Caco-2 (cell line): ENCODE results near the gene PDE6D. TPM values are rescaled to one million over a fixed set of nuclear protein-coding genes. Genes with fewer than 3 reads are reported as not detected.

Experiments used
- BruUV-seq: library from RNA; stranded (reverse); fragments of 400-500 nt; replicated peaks from 2 replicates; lab custom pipeline; 2021; lab: Mats Ljungman, UMichigan
- CTCF ChIA-PET: fragments of 300-600 bp; sonication (Branson Sonifier 250); formaldehyde crosslinking; loops from one replicate; lab custom pipeline; 2022; ENCODE audit warnings: antibody characterized with exemption; lab: Charles Lee
- POLR2A ChIA-PET: fragments of 300-600 bp; sonication (Branson Sonifier 250); formaldehyde crosslinking; loops from one replicate; lab custom pipeline; 2022; ENCODE audit warnings: antibody characterized with exemption; lab: Charles Lee
- DNase-seq, 2 experiments: peaks; one replicate each; pipeline versions ENCODE4 v3.0.0 to v3.0.0-alpha.2; 2020 to 2022
- H3K27me3 ChIP-seq: replicated peaks from 2 replicates; pipeline ENCODE4 v1.6.0; 2011; ENCODE audit warnings: low read length; ENCODE audit not compliant: control insufficient read depth, insufficient read depth
- H3K36me3 ChIP-seq: 2 replicates; pipeline ENCODE4 v1.5.1; 2011; ENCODE audit warnings: low read length; ENCODE audit not compliant: control insufficient read depth, insufficient read depth
- H3K4me1 ChIP-seq: fragments of 250-450 bp; sonication (Bioruptor Pico); 2 replicates; pipeline ENCODE4 v1.5.1; 2020; ENCODE audit warnings: mild to moderate bottlenecking
- H3K4me3 ChIP-seq: 2 replicates; pipeline ENCODE4 v1.5.1; 2011; ENCODE audit warnings: low read depth, mild to moderate bottlenecking, control low read depth, low read length
- H3K9me3 ChIP-seq: fragments of 250-450 bp; sonication (Bioruptor Pico); 2 replicates; pipeline ENCODE4 v1.5.1; 2020; ENCODE audit warnings: mild to moderate bottlenecking, moderate library complexity
- H3K27ac Mint-ChIP-seq: one replicate; pipeline ENCODE4 v1.8.0; 2022; ENCODE audit warnings: mixed read lengths; ENCODE audit not compliant: unreplicated experiment
- H3K27me3 Mint-ChIP-seq: one replicate; pipeline ENCODE4 v1.8.0; 2022; ENCODE audit warnings: mixed read lengths; ENCODE audit not compliant: insufficient read depth, unreplicated experiment
- H3K36me3 Mint-ChIP-seq: one replicate; pipeline ENCODE4 v1.8.0; 2022; ENCODE audit warnings: mild to moderate bottlenecking, mixed read lengths; ENCODE audit not compliant: insufficient read depth, unreplicated experiment
- H3K4me1 Mint-ChIP-seq: one replicate; pipeline ENCODE4 v1.8.0; 2022; ENCODE audit warnings: low read depth, mixed read lengths; ENCODE audit not compliant: unreplicated experiment
- H3K4me3 Mint-ChIP-seq: one replicate; pipeline ENCODE4 v1.8.0; 2022; ENCODE audit warnings: mild to moderate bottlenecking, moderate library complexity, mixed read lengths; ENCODE audit not compliant: unreplicated experiment
- H3K9me3 Mint-ChIP-seq: one replicate; pipeline ENCODE4 v1.8.0; 2022; ENCODE audit warnings: mixed read lengths; ENCODE audit not compliant: unreplicated experiment
- CTCF ChIP-seq, 2 experiments: fragments of 200-600 bp in 1 of 2; IDR thresholded peaks; 1 replicate in 1 of 2; 2 replicates in 1 of 2; pipeline versions ENCODE4 v1.5.1 to v1.8.0; 2011 to 2022; ENCODE audit warnings: antibody characterized with exemption in 1 of 2, control low read depth in 1 of 2, inconsistent platforms in 1 of 2, low read depth in 1 of 2, low read length in 1 of 2, mild to moderate bottlenecking in 1 of 2, moderate library complexity in 1 of 2; ENCODE audit not compliant: insufficient read depth in 1 of 2, severe bottlenecking in 1 of 2, unreplicated experiment in 1 of 2
- intact Hi-C: fragments of 100-400 bp; cut with micrococcal nuclease; formaldehyde crosslinking; loops from one replicate; pipeline ENCODE4 v1.10.0; 2022; ENCODE audit not compliant: unreplicated experiment
- total RNA-seq: library from RNA; stranded (reverse); gene quantifications from 2 replicates; pipeline ENCODE4 v1.2.3, GENCODE V29; 2022

The PDE6D gene
- total RNA-seq, 1 experiment from 2014 or later, result 9.1 TPM

GRCh38 chr2:231819447-231820042 lies 38.5 kb upstream of the PDE6D start:
- Histone ChIP-seq H3K27me3 (no peaks in the 10 kb centered on the region), H3K9me3 (no peaks in the 10 kb centered on the region), H3K4me1 (no peaks in the 10 kb centered on the region), H3K36me3 (no peaks in the 10 kb centered on the region), H3K4me3 (no peak overlapping the region)
- CTCF ChIA-PET, result no interaction called here
- Mint-ChIP-seq H3K4me1 (no peaks in the 10 kb centered on the region), H3K36me3 (no peaks in the 10 kb centered on the region), H3K4me3 (no peak overlapping the region), H3K27ac (no peak overlapping the region), H3K9me3 (no peaks in the 10 kb centered on the region), H3K27me3 (no peaks in the 10 kb centered on the region)
- POLR2A ChIA-PET, result no interaction called here
- intact Hi-C loops, result no loop called here
- TF ChIP-seq CTCF (IDR thresholded peaks at IDR 0.05; ENCODE audit: insufficient read depth in 1 of 2, low read depth in 1 of 2, low read length in 1 of 2, severe bottlenecking in 1 of 2, unreplicated experiment in 1 of 2), result no peak
- BruUV-seq, result no TSS peak
- no peak for DNase-seq

GRCh38 chr2:231816327-231817026 lies 35.4 kb upstream of the PDE6D start:
- Histone ChIP-seq H3K4me1 (no peaks in the 10 kb centered on the region), H3K27me3 (no peaks in the 10 kb centered on the region), H3K4me3 (no peak overlapping the region), H3K36me3 (no peaks in the 10 kb centered on the region), H3K9me3 (no peaks in the 10 kb centered on the region)
- POLR2A ChIA-PET, result no interaction called here
- DNase-seq, result no peak
- no peak for TF ChIP-seq CTCF (IDR thresholded peaks at IDR 0.05; ENCODE audit: insufficient read depth in 1 of 2, low read depth in 1 of 2, low read length in 1 of 2, severe bottlenecking in 1 of 2, unreplicated experiment in 1 of 2)
- intact Hi-C loops, result no loop called here
- CTCF ChIA-PET, result no interaction called here
- no peak overlapping the region for H3K27ac Mint-ChIP-seq
- no TSS peak for BruUV-seq
- no peaks in the 10 kb centered on the region for H3K4me1 Mint-ChIP-seq
- no peak overlapping the region for H3K4me3 Mint-ChIP-seq
- H3K9me3 Mint-ChIP-seq, result no peaks in the 10 kb centered on the region
- no peaks in the 10 kb centered on the region for H3K36me3 Mint-ChIP-seq
- no peaks in the 10 kb centered on the region for H3K27me3 Mint-ChIP-seq

- no peak for TF ChIP-seq CTCF (IDR thresholded peaks at IDR 0.05; ENCODE audit: insufficient read depth in 1 of 2, low read depth in 1 of 2, low read length in 1 of 2, severe bottlenecking in 1 of 2, unreplicated experiment in 1 of 2)
- H3K27ac Mint-ChIP-seq, result no peak overlapping the region
- H3K9me3 Mint-ChIP-seq, result no peaks in the 10 kb centered on the region
- no peak overlapping the region for H3K4me3 Mint-ChIP-seq
- H3K36me3 Mint-ChIP-seq, result peaks cover 8% of the 10 kb centered on the region
- H3K4me3 ChIP-seq, result no peak overlapping the region
- no peak for DNase-seq
- ChIA-PET POLR2A (no interaction called here), CTCF (no interaction called here)
- H3K36me3 ChIP-seq, result peaks cover 1% of the 10 kb centered on the region; the same call in 1 of the 2 replicates
- H3K27me3 ChIP-seq, result no peaks in the 10 kb centered on the region
- H3K9me3 ChIP-seq, result no peaks in the 10 kb centered on the region
- H3K27me3 Mint-ChIP-seq, result no peaks in the 10 kb centered on the region
- intact Hi-C loops, result no loop called here
- H3K4me1 ChIP-seq, result no peaks in the 10 kb centered on the region
- no peaks in the 10 kb centered on the region for H3K4me1 Mint-ChIP-seq
- no TSS peak for BruUV-seq
Observed at GRCh38 chr2:231810905-231811304, 29.8 kb upstream of the PDE6D start.
